Measurements from ENCODE around the gene GYPB.
"Not testable (repeated sequence)": the region's sequence is repeated elsewhere in the genome, so short reads cannot be mapped to it uniquely, and the experiment has no call there.

GYPB gene

DNA sequence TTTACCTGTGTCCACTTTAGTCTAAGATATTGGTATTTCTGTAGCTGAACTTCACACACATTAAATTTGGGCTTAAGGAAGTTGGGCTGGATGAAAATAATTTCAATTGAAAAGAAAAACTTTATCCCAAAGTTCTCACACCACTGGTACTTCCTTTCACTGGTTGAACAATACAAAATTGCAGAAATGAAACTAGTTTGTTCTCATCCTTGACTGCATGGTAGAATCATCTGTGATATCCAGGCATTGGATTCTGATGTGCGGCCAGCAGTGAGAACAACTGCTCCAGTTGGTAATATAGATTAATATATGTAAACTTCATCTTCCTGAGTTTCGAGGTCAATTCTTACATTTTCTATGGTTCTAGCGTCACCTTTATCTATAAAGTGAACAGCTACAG lies 10.6 kb downstream of the GYPB start:
- not testable (repeated sequence) for DNase-seq

DNA sequence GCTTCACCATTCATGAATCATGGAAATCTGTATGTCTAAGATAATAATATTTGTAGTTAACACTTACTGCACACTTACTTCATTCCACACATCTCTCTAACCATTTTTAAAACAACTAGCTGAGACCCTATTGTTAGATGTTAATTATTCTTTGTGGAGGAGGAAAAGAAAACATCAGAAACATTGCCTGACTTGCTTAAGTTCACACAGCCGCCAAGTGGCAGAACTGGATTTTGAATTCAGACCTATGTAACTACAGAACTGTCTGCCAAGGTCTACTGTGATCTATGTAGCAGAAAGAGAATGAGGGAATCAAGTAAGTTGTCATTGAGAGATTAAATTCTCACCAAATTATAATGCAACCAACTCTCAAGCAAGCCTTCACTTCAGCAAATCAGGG lies 11.2 kb downstream of the GYPB start:
- not testable (repeated sequence) for DNase-seq

DNA sequence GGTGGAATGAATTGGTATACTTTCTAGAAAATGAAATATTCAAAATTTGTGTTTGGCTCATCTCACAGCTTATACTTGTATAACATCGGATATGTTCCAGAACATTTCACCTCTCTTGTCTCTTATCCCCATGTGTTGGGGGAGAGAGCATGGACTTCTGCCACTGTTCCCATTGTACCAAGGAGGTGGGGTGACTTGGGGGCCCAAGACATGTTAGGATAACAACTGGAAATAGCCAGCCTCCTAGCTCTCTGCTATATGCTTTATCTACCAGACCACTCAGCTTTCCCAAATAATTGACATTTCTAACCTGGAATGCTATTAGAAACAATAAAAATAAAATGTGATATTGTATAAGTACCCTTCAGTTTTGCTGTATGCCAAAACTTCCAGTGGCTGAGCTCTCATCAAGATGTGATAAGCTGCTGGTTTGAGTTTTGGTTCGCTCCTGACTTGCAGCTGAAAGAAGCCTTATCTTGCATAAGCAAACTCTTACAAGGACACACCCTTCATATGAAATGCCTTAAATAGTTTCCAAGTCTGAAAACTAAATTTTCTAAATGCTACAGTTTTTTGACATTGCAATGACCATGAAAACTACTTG lies 12.9 kb downstream of the GYPB start:
- DNase-seq = not testable (repeated sequence)

DNA sequence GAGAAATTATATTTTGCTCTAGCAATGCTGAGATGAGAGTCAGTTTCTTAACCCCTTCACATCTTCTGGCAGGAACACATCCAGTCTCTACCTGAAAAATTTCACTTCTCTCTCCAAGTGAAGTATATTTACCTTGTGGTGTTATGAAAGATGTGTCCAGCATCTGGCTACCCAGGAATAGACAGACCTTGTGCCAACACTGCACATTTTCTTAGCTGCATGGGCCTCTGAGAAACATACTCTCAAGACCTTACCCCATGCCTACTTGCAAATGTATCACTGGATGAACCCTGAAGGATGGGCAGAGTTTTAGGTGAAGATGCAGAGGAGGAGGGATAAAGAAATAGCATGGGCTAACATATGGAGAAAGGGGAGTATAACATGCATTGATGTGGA lies 13.6 kb downstream of the GYPB start:
- not testable (repeated sequence) for DNase-seq

DNA sequence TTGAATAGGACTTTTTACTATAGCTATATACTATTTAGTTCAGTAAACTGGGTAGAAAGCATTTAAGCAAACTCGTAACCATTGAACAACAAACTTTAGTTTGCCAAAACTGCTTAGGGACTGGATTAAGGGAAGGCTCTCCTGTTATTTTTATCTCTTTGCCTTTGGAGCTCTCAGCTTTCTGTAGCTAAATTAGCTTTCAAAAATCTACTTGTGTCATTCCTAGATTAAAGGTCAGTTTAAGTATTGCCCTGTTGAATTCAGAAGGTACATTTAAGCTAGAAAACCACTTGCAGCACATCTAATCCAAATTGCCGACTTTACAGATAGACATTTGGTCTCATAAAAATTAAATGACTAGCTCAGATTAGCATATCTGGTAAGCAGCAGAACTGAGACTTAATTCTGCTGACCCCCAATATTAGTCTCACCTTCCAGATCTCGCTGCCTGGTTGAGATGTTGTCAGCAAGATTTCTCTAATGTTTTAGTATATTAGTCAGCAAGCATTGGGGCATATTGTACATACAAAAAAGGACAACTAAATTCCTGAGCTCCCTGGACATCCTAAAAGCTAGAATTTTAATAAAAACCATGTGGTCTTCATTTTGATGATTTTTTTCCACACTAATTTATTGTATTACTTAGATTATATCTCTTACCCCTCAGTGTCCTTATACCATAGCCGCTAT lies 14.2 kb downstream of the GYPB start:
- DNase-seq = not testable (repeated sequence)

DNA sequence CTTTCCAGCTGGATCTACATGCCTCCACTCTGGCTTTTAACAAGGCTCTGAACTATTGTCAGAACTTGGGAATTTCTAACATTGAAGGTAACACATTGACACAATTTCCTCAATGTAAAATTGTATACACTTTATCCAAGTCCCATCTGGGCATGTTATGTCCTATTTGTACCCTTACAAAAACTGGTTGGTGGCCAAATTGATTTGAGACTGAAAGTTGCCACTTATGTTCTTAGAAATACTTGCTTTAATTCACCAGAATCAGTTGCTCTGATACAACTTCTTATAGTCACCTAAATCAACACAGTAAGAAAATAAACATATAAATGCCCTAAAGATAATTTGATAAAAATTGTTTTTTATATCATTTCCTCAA lies 15.3 kb downstream of the GYPB start:
- not testable (repeated sequence) for DNase-seq

DNA sequence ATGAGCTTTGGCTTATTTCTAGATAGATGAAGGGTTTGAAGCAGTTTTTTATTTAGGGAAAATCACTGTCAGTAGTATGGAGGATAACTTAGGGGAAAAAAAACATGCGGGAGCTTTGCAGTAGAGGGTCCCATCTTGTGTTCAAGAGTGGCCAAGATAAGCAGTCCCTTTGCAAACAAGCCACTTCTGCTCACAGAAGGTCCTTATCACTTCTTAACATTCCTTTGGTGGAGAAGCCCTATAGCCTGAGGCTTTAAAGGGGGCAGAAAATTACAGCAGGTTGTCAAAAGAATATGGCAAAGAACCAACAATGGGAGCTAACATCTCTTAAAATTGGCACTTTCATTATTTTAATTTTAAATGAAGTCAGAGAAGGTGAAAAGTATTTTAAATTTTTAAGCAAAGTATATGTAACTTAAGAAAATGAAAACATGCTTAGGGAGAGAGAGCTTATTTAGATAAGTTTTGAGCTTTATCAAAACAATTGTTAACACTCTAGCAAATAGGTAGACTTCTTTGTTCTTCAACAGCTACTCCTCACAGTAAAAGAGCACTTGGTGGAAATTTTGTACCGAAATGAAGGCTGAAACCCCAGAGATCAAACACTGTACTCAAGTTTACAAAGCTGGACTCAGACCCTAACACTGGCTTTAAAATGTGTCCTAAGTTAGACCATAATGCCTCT lies 15.8 kb downstream of the GYPB start:
- DNase-seq = not testable (repeated sequence)

DNA sequence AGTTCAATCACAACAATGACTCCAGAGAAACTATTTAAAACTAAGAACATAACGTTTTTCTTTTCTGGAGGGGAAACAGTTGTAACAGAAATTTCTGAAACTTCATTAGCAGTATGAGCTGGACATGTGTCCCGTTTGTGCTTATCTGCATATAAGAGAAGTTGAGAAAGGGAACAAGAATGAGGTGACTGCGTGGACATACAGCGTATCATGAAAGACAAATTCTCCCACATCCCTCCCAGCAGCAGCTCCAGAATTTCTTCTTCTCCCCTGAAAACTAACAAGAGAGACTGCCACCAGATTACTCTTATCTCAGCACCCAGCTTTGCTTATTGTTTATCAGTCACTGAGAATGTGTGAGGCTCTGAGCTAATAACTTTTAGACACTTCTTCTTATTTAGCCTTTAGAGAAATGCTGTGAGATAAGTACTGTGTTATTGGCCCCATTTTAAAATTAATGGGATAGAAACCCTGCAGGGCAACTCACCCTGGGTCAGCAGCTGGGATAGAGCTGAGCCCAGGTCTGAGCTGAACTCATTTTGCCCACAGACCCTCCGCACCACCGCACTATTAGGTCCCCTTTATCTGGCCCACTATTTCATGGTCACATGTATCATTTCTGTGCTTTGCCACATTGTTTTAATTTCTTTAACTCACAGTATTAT lies 18.7 kb downstream of the GYPB start:
- not testable (repeated sequence) for DNase-seq

DNA sequence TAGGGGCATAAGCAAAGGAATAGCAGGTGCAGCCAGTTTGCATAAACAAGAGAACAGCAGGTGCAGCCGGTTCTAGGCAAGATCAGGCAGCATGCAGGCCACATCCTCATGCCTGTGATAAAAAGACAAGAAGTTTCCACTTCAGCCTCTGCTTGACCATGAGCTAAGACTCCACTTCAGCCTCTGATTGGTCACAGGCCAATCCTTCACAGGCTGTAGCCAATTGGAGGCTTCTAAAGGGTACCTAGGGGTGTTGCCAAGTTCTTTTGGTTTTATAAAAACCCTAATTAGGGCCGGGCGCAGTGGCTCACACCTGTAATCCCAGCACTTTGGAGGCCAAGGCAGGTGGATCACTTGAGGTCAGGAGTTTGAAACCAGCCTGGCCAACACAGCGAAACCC lies 23.0 kb downstream of the GYPB start:
- DNase-seq = not testable (repeated sequence)

DNA sequence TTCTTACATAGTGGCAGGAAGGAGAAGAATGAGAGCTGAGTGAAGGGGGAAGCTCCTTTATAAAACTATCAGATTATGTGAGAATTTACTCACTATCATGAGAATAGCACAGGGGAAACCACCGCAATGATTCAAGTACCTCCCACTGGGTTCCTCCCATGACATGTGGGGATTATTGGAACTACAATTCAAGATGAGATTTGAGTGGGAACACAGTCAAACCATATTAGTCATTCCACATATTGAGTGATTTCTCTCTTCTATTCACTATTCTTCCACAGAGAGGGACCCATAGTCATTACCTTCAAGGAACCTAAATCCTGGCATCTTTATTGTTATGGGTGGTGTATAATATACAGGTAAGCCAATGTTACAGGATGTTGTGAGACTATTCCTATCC lies 27.4 kb downstream of the GYPB start:
- DNase-seq = not testable (repeated sequence)

DNA sequence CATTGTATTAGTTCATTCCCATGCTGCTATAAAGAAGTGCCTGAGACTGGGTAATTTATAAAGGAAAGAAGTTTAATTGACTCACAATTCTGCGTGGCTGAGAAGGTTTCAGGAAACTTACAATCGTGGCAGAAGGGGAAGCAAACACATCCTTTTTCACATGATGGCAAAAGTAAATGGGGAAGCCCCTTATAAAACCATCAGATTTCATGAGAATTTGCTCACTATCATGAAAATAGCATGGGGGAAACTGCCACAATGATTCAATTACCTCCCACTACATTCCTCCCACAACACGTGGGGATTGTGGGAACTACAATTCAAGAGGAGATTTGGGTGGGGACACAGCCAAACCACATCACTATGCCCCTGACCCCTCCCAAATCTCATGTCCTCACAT lies 28.5 kb downstream of the GYPB start:
- not testable (repeated sequence) for DNase-seq

DNA sequence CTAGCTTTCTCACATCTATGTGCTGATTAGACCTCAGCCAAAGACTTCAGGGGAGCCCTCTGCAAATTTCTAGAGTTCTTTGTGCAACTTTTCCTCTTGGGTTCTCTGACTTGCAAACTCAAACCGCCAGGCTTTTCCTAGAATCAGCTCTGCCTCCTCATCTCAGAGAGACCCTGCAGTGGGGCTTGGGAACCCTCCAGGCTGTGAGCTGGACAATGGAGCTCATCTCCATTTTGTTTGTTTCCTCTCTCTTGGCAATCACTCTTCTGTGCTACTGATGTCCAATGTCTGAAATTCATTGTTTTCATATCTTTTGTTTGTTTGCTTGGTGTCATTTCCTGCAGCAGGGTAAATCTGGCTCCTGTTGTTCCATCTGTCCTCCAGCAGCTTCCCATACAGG lies 33.0 kb downstream of the GYPB start:
- no peak for DNase-seq

DNA sequence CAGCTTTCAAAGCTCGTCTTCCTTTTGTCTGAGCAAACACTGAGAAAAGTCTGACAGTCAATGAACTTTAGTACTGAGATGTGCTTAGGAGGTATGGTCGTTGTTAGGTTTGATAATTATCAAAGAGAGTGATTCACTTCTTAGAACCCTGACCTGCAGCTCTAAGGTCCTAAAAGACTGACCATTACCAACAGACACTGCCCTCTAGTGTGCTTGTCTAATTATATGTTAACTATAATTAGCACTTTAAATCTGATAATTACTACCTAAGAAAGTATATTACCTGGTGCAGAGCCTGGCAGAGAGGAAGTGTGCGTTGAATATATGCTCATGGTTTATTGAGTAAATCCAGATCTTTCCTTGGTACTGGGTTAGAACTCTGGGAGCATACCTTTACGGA lies 38.4 kb downstream of the GYPB start:
- not testable (repeated sequence) for DNase-seq

DNA sequence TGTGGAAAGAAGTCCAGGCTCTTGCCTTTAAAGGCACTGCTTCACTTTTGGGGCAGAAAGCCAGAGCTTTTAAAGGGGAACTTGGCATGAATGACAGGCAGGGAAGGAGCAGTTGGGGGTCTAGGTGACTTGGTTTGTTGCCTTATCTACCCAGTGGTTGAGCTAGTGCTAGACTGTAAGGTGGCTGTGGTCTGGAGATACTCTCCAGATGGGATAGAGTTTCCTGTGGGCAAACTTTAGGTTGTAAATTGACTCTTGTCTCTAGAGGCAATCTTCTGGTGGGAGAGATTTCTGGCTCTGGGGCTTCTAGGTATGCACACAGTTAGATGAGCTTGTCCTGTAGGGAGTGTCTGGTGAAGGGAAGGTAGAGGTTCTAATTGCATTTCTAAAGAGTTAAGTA lies 43.7 kb downstream of the GYPB start:
- not testable (repeated sequence) for DNase-seq

DNA sequence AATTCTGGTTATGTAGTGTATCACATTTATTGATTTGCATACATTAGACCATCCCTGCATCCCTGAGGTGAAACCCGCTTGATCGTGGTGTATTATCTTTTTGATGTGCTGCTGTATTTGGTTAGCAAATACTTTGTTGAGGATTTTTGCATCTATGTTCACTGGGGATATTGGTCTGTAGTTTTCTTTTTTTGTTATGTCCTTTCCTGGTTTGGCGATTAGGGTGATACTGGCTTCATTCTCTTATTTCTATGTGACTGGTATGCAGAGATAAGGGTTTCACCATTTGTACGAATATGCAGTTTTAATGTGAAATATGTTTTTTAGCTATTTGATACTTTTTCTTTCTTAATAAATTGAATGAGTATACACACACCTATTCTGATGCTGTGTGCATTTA lies 45.2 kb downstream of the GYPB start:
- not testable (repeated sequence) for DNase-seq

DNA sequence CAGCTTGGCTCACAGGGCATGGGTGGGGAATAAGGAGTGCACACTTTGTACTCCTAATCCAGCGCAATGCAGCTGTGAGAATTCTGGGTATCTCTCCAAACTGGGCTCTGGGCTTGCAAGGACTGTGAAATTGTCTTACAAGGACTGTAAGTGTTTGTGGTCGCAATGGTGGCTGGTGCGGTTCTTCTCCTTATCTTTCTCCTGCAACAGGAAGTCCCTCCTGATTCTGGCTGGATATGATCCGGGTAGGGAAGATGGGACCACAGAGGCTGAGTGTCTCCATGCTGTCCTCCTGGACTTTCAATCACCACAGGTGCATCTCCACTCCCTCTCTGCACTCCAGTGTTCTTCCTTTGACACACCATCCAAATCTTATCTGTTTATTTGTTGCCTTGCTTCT lies 58.1 kb downstream of the GYPB start:
- DNase-seq = no peak

DNA sequence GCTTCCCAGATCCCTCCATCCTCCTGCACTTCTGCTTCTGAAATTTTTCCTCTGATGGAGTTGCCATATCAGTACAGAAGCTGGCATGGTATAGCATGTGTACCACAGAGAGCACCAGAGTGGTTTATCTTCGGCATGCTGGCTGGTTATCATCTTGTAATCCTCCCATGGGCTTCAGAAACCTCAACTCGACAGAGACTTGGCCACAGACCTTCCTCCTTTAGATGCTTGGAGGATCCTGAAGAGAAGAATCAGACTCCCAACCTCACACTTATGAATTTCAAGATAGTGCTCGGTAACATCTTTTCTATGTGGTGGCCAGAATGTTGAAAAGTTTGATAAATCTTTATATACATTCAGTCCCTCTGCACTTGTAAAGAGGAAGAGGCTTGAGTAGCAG lies 63.9 kb downstream of the GYPB start:
- DNase-seq = not testable (repeated sequence)

DNA sequence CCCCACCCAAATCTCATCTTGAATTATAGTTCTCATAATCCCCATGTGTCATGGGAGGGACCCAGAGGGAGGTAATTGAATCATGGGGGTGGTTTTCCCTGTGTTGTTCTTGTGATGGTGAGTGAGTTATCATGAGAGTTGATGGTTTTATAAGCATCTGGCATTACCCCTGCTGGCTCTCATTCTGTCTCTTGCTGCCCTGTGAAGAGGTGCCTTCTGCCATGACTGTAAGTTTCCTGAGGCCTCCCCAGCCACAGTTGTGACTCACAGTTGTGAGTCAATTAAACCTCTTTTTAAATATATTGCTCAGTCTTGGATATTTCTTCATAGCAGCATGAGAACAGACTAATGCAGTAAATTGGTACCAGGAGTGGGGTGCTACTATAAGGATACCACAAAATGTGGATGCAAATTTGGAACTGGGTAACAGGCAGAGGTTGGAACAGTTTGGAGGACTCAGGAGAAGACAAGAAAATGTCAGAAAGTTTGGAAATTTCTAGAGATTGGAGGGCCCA lies 67.7 kb downstream of the GYPB start:
- DNase-seq = not testable (repeated sequence)

DNA sequence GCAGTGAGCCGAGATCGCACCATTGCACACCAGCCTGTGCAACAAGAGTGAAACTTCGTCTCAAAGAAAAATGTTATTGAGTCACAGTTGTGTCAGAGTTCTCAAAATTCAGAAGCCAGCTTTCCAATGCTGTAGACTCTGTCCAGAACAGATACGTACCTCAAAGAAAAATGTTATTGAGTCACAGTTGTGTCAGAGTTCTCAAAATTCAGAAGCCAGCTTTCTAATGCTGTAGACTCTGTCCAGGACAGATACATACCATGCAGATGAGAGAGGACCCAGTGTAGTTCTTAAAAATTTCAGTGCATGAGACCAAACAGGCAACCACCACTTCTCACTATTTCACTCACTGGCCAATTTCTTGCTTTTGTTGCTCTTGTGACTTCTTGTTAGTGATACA lies 68.2 kb downstream of the GYPB start:
- not testable (repeated sequence) for DNase-seq

DNA sequence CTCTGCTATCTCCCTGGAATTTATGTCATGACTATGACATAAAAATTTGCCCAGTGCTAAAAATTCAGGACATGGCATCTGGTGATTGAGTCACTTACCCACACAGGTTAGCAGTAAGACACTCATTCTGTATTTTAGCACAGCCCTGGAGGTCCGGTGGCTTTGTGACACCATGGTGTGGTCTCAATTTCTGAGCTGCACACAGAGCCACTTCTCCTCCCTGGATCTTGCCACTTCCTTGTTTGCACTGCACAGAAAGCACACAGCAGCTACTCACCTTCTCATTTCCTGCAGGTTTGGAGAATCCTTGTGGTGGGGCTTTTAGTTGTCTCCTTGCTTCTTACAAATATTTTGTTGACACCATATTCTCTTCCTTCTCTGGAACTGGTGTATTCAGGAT lies 69.0 kb downstream of the GYPB start:
- DNase-seq = not testable (repeated sequence)

DNA sequence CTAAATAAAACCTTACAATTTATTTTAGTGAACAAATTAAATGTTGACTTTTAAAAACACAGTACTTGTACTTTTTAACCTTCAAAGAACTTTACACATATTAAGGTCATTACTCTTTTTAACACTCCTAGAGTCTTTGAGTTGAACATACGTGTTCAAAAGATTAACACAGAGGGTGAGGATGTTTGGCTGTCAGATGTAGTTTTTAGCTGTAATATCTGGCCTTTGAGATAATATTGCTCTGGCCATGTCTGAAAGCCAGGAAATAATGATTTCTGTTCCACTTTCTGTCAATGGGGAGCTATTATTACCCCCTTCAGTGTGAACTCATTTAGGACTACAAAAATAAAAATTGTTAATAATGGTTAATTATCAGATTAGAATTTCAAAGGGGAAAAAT lies 71.7 kb downstream of the GYPB start:
- not testable (repeated sequence) for DNase-seq
